ENCODE measurements around the gene ASAH2.
A peak's percentile ranks its signal among the peaks of the same experiment; 100 is the strongest.
"Not testable (repeated sequence)": the region's sequence is repeated elsewhere in the genome, so short reads cannot be mapped to it uniquely, and the experiment has no call there.

Gene ASAH2

DNA sequence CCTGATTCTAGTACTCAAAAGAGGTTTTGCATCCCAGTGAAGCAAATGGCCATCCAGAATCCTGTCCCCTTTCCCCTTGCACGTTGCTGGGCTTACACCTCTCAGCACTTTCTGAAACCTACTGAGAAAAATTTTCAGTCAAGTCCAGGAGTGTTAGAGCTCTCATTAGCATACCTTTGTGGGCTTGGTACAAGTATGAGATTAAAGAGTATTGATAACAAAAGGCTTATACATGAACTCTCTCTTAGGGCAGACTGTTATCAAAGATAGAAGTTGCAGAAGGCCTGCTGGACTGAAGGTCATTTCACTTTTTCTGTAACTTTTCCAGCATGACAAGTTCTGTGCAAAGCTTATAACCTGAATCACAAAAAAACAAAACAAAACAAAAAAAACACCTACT is at the start of gene ASAH2:
TSS of gene ASAH2 (minus strand) at position 123 of the 400 bp plus-strand sequence. CDS start 2,906 bp downstream, outside the sequence.
- no peak for DNase-seq

DNA sequence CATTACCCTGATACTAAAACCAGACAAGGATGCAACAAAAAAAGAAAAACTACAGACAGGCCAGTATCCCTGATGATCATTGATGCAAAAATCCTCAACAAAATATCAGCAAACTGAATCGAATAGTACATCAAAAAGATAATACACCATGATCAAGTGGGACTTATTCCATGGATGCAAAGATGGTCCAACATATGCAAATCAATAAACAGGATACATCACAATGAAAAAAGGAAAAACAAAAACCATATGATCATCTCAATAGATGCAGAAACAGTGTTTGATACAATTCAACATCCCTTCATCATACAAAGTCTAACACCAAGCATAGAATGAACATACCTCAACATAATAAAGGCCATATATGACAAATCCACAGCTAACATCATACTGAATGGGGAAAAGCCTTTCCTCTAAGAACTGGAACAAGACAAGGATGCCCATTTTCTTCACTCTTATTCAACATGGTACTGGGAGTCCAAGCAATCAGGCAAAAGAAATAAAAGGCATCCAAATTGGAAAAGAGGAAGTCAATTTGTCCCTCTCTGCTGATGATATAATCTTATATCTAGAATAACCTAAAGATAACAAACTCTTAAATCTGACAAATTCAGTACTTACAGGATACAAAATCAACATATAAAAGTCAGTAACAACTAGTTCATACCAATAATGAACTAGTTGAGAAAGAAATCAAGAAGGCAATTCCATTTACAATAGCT is 48.8 kb upstream of the ASAH2 start:
- DNase-seq, result no peak

DNA sequence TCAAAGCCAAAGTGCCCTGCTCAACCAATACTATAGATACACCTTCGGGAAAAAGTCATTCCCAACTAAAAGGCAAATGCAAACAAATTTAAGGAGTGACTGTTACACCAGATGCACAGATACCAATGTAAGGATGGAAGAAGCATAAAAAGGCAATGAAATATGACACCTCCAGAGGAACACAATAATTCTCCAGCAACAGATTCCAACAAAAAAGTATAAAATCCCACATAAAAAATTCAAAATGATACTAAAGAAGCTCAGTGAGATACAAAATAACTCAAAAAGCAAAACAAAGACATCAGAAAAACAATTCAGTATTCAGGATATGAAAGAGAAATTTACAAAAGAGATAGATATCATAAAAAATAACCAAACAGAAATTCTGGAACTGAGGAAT is 44.1 kb upstream of the ASAH2 start:
- DNase-seq, result no peak

DNA sequence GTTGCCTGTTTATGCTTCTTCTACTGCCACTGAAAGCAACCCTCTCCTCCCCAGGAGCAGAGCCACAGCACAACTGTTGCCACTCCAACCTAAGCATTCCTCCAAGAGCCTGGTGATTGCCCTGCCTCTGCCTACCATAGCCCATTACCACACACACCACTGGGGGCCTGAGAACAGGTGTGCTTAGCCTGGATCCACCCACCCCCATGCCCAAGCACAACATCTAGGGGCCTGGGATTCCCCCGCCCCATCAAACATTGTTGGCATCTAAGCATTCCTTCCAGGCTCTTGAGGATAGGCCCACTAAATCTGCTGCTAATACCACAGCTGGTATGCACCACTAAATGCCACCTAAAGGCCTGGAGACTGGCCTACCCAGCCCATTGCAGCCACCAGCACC is 43.3 kb upstream of the ASAH2 start:
- no peak for DNase-seq

DNA sequence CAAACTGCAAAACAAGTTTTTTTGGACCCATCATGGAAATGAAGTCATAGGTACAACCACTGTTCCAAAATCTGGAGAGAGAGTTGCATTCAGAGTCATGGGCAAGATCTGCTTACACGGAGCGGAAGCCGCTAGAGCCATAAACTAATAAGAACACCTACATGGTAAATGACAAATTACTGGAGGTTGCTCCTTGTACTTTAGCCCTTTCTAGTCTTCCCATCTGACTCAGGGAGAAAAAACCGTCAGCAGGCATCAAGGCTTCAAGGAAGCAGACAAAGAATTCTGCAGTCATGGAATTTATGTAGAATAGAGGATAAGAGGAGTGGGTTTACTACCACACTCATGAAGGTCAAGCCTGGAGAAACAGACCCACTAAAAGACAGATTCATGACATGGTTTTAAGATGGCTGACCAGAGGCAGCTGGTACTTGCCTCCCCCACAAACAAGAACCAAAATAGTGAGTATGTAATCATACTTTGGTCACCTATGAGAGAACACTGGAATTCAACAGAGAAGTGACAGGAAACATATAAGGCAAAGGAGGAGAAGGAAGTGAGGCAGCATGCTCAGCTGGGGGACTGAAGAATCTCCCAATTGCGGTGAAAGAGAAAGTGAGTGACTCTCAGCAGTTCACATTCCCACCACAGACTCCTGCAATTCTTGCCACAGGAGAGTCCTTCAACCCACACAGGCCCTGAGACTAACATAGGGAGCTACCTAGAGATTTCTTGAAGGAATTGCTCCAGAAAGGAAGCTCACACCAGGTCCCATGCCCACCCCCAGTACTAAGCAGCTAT is 42.4 kb upstream of the ASAH2 start:
- DNase-seq, result no peak

DNA sequence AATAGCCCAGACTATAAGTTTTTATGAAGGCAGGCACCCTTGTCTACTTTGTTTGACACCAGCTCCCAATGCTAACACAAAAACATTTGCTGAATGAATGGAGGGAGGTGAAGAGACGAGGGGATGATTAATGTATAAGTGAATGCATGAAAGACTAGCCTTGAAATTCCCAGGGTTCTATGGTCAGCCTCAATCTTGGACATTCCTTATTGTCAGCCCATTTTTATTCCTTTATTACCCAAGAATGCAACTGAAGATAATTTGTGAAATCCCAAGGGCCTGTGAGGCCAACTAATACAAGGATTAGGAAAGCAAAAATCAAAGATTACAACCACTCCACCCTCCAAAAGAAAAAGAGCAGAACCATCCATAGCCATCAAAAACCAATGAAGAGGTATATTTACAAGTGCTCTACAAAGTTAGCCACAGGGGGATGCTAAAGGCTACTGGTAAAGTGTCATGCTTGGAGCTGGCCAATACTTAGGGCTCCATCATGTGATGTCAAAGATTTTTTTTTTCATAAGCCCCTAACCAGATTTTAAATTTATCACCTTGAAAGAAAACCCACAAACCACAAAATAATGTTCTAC is 40.0 kb upstream of the ASAH2 start:
- peak; percentile 15 for DNase-seq

DNA sequence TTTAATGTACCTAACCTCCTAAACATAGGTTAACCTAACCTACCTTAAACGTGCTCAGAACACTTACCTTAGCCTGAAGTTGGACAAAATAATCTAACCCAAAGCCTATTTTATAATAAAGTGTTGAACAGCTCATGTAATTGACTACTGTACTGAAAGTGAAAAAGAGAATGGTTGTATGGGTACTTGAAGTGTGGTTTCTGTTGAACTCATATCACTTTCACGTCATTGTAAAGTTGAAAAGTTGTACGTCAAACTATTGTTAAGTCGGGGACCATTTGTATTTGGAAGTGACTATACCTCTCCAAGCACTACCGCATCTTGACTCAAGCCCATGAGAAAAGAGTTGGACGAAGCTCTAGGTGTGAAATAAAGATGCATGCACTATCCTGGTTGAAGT is 37.9 kb upstream of the ASAH2 start:
- no peak for DNase-seq

DNA sequence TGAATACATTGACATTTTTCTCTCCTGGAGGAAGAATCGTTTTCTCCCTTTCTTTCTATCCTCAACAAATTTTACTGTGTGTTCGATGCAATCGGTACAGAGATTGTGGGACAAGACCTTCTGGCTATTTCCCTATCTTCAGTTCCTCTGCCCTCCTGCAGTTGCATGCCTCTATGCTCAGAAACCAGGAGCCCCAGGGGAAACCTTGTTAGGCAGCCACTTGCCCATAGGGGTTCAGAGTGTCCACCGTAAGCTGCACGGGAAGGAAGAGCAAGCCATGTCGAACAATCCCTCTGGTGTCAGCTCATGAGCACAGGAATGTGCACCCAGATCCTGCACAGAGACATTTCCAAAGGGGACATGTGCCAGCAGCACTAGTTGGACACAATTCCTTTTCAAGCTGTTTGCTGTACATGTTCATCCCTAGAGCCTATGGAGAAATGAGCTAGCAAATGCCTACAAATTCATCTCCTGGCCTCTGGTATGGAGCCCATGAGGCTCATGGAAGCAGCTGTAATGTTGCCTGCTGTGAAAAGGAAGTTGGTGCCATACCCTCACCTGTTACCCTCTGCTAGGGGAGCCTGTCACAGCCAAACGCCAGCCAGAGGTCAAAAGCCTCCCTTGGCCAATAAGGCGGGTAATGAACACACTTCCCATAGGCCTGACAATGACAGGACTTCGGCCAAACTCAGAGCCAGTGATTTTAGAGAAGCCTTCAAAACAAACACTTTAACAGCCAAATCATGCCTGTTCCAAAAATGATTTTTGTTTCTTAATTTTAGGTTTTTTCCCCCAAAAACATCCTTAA is 35.9 kb upstream of the ASAH2 start:
- no peak for DNase-seq

DNA sequence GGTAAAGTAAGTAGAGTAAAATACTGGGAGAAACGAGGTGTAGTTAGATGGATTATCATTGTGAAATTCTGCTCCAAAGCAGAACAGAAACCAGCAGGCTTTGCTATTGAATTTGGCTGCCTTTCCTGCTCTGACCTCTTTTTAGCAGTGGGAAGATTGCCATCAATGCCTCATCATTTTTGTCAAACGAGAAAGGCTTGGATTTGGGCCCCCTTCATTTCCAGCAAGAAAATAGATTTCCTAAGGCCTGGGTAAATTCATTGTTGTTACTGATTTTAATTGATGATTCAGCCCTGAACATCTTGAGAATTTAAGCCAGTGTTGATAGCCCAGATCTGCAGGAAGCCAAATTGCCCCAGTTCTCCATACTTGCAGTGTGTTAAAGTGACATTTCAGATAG is 35.2 kb upstream of the ASAH2 start:
- no peak for DNase-seq

DNA sequence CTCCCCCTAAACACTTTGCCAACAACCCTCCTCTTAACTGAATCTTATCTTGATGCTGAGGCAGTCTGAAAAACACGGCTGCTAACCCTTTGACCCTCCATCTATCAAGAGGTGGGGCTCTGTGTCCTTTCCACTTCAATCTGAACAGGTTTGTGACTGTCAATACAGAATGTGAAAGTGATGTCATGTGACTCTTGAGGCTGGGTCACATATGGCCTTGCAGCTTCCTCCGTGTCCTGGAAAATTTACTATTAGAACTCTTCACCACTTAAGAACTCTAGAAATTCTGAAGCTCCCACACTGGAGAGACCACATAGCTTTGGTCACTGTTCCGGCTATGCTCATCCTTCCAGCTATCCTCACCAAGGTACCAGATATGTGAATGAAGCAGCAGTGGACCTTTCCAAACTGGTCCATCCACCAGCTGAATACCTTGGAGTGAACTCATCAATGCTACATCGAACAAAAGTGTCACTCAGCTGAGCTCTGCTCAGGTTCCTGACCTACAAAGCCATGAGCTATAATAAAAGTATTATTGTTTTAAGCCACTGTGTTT is 30.7 kb upstream of the ASAH2 start:
- no peak for DNase-seq

DNA sequence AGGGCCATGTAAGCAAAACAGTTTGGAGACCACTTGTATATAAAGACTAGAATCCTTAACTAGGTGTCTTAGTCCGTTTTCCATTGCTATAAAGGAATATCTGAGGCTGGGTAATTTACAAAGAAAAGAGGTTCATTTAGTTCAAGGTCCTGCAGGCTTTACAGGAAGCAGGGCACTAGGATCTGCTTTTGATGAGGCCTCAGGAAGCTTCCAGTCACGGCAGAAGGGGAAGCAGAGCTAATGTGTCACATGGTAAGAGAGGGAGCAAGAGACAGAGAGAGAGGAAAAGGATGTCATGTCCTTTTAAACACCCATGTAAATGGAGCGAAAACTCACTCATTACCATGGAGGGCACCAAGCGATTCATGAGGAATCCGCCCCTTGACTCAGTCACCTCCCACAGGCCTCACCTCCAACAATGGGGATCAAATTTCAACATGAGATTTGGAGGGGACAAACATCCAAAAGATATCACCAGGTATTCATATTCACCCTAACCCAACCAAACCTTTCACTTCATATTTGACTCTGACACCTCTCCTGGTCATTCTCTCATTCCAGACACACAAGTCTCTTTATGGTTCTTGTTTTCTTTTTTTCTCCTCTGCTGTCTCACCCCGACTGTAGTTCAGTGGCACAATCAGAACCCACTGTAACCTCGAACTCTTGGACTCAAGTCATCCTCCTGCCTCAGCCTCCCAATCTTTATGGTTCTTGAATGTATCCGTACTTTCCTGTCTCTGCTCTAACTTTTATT is 30.1 kb upstream of the ASAH2 start:
- no peak for DNase-seq

DNA sequence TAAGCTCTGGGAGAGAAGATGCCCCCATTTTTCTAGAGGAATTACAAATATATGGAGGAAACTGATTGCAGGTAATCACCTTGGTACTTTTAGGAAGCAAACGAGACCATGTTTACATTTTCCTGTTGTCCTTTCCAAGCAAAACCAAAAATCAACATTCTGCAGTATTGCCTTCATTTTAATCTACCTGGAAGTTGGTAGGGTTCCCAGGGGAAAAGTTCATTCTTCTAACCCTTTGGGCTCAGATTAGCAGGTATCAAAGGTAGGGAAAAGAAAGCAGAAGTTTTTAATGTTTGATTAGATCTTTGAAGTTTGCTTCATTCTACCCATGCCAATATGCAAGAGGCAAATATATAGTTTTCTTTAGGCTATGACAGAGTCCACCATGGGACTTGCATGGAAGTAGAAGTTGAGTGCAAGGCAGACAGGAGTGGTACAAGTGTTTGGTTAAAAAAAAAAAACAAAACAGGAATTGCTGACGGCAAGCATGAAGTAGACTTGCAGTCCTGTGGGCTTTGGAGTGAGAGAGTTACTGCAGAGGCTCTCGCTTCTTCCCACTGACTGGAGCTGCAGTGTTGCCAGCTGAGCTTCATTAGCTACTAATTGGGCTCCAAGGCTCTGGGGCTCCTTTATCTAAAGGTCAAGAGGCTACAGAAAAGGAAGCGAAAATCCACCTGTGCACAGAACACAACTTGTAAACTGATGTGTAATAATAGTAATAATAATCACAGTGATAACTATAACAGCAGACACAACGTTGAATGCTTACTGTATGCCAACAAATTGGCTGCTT is 28.9 kb upstream of the ASAH2 start:
- DNase-seq, result no peak

DNA sequence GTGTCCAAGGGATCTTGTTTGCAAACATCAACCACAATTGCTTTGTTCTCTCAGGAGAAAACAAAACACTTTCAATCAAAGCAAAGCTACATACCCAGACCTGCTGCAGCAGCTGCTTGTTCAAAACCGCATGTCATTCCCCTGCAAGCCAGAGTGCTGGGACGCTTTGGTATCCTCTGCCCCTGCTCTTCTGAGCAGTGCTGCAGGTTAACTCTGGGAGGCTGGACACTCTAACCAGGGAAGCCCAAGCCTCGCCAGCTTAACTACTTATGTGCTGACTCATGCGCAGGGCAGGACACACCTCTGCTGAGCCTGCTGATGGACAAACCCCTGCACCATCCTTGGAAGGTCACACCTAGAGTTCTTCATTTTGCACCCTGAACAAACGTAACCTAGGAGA is 28.2 kb upstream of the ASAH2 start:
- peak; percentile 15 for DNase-seq

DNA sequence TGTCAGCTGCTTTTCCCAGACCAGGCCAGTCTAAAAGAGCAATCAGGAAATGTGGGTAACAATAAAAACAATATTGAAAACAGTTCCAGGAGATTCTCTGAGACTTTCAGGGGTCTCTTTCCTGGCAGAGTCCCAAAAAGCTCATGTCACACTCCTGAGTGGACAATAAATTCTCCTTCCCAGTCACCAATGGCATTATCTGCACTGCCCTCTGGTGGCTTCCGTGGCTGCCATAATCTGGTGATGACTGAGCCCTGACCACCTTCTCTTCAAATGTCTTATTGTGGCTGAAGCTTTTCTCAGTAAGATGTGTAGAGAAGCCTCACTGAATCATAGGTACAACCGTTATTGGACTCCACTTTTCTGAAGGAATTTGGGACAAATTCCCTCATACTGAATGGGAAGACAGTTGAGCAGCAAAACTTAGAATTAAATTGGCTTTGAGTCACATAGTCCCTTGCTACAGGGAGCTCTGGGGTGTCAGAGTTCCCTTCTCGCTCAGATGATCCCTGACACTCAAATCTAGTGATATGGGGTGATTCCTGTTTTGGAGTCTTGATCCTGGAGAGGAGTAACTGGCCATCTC is 24.4 kb upstream of the ASAH2 start:
- peak; percentile 50 for DNase-seq

DNA sequence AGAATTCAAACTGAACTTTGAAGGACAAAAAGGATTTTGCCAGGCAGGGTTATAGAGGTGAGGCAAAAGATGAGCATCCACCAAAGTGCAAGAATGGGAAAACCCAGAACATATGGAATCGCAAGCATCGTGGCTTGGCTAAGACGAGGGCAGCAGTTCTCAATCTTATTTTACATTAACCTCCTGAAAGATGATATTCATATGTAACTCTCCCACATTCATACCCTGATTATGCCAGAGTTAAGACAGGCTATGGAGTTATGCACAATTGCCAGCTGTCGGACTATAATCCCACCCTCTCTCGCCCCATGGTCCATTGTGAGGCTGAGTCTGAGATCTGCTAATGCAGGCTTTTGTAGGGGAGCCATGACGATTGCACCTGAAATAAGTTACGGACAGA is 21.2 kb upstream of the ASAH2 start:
- DNase-seq, result peak; percentile 7

DNA sequence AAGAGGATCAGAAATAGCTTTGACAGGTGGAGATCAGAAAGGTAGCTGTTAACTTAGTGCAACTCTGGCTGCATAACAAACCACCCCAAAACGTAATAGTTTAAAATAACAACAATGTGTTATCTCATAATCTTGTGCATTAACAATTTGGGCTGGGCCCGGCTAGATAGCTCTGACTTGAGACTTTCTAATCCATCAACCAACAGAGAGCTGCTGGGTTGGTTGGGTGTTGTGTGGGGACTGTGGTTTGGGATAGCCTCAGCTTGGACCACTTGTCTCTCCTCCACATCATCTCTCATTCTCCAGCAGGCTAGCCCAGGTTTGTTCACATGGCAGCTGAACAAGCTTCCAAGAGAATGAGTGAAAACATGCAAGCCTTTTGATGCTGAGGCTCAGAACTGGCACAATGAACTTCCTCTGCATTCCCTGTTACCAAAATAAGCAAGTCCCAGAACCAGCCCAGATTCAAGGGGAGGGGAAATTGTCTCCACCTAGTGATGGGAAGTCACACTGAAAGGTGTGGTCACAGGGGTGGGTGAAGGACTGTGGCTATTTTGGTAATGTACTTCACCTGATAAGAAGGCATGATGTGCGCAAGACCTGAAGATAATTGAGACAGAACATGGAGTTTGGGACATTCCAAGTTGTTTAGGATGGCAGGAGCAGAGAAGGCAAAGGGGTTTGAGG is 20.4 kb upstream of the ASAH2 start:
- DNase-seq, result peak; percentile 0

DNA sequence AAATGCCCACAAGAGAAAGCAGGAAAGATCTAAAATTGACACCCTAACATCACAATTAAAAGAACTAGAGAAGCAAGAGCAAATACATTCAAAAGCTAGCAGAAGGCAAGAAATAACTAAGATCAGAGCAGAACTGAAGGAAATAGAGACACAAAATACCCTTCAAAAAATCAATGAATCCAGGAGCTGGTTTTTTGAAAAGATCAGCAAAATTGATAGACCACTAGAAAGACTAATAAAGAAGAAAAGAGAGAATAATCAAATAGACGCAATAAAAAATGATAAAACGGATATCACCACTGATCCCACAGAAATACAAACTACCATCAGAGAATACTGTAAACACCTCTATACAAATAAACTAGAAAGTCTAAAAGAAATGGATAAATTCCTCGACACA is 16.6 kb upstream of the ASAH2 start:
- not testable (repeated sequence) for DNase-seq

DNA sequence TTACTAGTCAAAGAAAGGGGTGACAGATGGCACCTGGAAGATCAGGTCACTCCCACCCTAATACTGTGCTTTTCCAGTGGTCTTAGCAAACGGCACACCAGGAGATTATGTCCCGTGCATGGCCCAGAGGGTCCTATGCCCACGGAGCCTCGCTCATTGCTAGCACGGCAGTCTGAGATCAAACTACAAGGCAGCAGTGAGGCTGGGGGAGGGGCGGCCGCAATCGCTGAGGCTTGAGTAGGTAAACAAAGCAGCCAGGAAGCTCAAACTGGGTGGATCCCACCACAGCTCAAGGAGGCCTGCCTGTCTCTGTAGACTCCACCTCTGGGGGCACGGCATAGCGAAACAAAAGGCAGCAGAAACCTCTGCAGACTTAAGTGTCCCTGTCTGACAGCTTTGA is 11.3 kb upstream of the ASAH2 start:
- not testable (repeated sequence) for DNase-seq

DNA sequence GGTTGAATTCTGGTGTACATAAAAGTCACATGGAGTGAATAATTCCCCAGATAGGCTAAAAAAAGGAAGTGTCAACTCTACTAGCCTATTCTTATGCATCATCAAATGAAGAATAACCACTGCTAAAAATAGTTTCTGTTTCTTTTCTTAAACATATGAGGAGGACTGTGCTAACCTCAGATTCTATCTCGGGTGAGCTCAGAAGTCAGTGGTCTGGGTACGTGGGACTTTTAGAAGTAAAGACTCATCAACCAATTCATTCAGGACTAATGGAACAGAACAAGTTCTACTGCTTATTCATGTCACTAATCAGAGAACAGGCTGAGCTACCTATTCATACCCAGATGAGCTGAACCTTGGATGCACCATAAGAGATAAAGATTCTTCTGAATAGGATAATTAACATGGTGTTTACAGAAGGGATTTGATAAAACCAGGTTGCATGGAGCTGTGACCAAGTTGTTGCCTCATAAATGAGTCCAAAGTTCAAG is 9.5 kb upstream of the ASAH2 start:
- DNase-seq, result no peak

DNA sequence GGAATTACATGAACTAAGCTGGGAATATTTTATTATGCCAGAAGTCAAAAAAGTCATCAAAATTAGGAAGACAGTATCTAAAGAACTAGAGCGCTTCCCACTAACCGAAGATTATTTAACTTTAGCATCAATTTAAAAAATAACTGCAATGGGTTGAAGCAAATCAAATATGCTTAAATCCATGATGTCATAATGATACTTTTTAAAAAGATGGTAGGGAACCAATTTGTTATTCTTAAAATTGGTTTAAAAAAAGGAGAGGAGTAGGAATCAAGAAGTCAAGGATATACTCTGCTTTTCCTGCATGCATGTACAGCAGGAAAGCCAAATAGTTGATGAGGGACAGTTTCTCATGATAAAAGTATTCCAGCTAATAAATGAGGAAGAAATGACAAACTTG is 3.2 kb upstream of the ASAH2 start:
- DNase-seq, result no peak
